WTC11 (cell line): ENCODE results near the gene PHTF1.

Experiments
- CTCF ChIP-seq: fragments of 200-600 bp; IDR thresholded peaks from 2 replicates; pipeline ENCODE4 v1.8.0; 2022; ENCODE audit warnings: antibody characterized with exemption
- ESRRA ChIP-seq: sonication (generic); formaldehyde crosslinking; IDR thresholded peaks from 2 replicates; pipeline ENCODE4 v1.8.1; 2022; ENCODE audit warnings: mild to moderate bottlenecking, missing genetic modification reagents, borderline replicate concordance
- FOXP1 ChIP-seq: sonication (generic); formaldehyde crosslinking; IDR thresholded peaks from 2 replicates; pipeline ENCODE4 v1.8.0; 2022; ENCODE audit warnings: missing genetic modification reagents, mild to moderate bottlenecking, moderate library complexity, borderline replicate concordance
- NFE2L1 ChIP-seq: sonication (generic); formaldehyde crosslinking; IDR thresholded peaks from 2 replicates; pipeline ENCODE4 v1.8.1; 2023; ENCODE audit warnings: missing genetic modification reagents
- ZNF232 ChIP-seq: sonication (generic); formaldehyde crosslinking; IDR thresholded peaks from 2 replicates; pipeline ENCODE4 v1.8.0; 2022; ENCODE audit warnings: mild to moderate bottlenecking, missing genetic modification reagents

- no peak for TF ChIP-seq CTCF
- no peak for TF ChIP-seq FOXP1 (CRISPR knock-in tag)
- no peak for TF ChIP-seq NFE2L1 (CRISPR knock-in tag)
- no peak for TF ChIP-seq ESRRA
- TF ChIP-seq ZNF232 (CRISPR knock-in tag) = no peak
Observed at GRCh38 chr1:113665071-113665470, 94.2 kb downstream of the PHTF1 start.
